Neuronal stem cell (in vitro differentiated cells): ENCODE measurements around the gene ADAMTS15.

Source experiments
- DNase-seq: peaks from one replicate; pipeline ENCODE4 v3.0.0-alpha.2; 2013; ENCODE audit warnings: low spot score
- H2AFZ ChIP-seq: one replicate; pipeline ENCODE4 v1.6.1; 2013; ENCODE audit warnings: mild to moderate bottlenecking, low read length, inconsistent platforms
- H2AK5ac ChIP-seq: 2 replicates; pipeline ENCODE4 v1.6.1; 2013; ENCODE audit warnings: low read depth, mild to moderate bottlenecking, inconsistent platforms, low read length, moderate library complexity, mixed read lengths
- H2BK120ac ChIP-seq: 2 replicates; pipeline ENCODE4 v1.6.1; 2013; ENCODE audit warnings: low read depth, mild to moderate bottlenecking, inconsistent platforms, low read length, moderate library complexity, mixed read lengths
- H2BK12ac ChIP-seq: one replicate; pipeline ENCODE4 v1.6.1; 2013; ENCODE audit warnings: low read length, inconsistent platforms
- H2BK15ac ChIP-seq: 2 replicates; pipeline ENCODE4 v1.6.1; 2013; ENCODE audit warnings: mild to moderate bottlenecking, low read length, inconsistent platforms, mixed read lengths
- H2BK5ac ChIP-seq: one replicate; pipeline ENCODE4 v1.6.1; 2013; ENCODE audit warnings: inconsistent platforms, mild to moderate bottlenecking, low read length, moderate library complexity
- H3K14ac ChIP-seq: one replicate; pipeline ENCODE4 v1.6.1; 2013; ENCODE audit warnings: low read length, inconsistent platforms
- H3K18ac ChIP-seq: 2 replicates; pipeline ENCODE4 v1.6.1; 2013; ENCODE audit warnings: low read length, inconsistent platforms
- H3K23ac ChIP-seq: 2 replicates; pipeline ENCODE4 v1.6.1; 2013; ENCODE audit warnings: low read depth, mild to moderate bottlenecking, mixed read lengths, low read length, inconsistent platforms; ENCODE audit not compliant: poor library complexity
- H3K27ac ChIP-seq: replicated peaks from 3 replicates; pipeline ENCODE4 v1.5.1; 2013; ENCODE audit warnings: low read length, inconsistent platforms
- H3K27me3 ChIP-seq, 3 experiments: 2 replicates each; pipeline ENCODE4 v1.6.1; 2013; ENCODE audit warnings: low read length in 3 of 3, mild to moderate bottlenecking in 2 of 3, inconsistent platforms in 1 of 3, low read depth in 1 of 3, mixed read lengths in 1 of 3, moderate library complexity in 1 of 3; ENCODE audit not compliant: control insufficient read depth in 3 of 3, insufficient read depth in 3 of 3
- H3K36me3 ChIP-seq, 2 donors: replicated peaks in 1 of 2; 2 replicates each; pipeline ENCODE4 v1.6.1; 2013; ENCODE audit warnings: low read length in 2 of 2; ENCODE audit not compliant: control insufficient read depth in 2 of 2, insufficient read depth in 2 of 2
- H3K4ac ChIP-seq: 2 replicates; pipeline ENCODE4 v1.6.1; 2013; ENCODE audit warnings: inconsistent platforms, mild to moderate bottlenecking, low read length, moderate library complexity
- H3K4me1 ChIP-seq, 2 donors: 1 replicate in 1 of 2; 2 replicates in 1 of 2; pipeline ENCODE4 v1.6.1; 2013; ENCODE audit warnings: low read length in 2 of 2, low read depth in 1 of 2; ENCODE audit not compliant: control insufficient read depth in 2 of 2, insufficient read depth in 1 of 2
- H3K4me2 ChIP-seq: one replicate; pipeline ENCODE4 v1.6.1; 2013; ENCODE audit warnings: mild to moderate bottlenecking, low read length, inconsistent platforms; ENCODE audit not compliant: insufficient read depth, poor library complexity, severe bottlenecking
- H3K4me3 ChIP-seq, 2 donors: 2 replicates each; pipeline ENCODE4 v1.5.1; 2013; ENCODE audit warnings: low read length in 2 of 2, mild to moderate bottlenecking in 2 of 2, inconsistent platforms in 1 of 2, moderate library complexity in 1 of 2
- H3K79me1 ChIP-seq: one replicate; pipeline ENCODE4 v1.6.1; 2013; ENCODE audit warnings: low read depth, mild to moderate bottlenecking, inconsistent platforms, low read length, moderate library complexity
- H3K9ac ChIP-seq: one replicate; pipeline ENCODE4 v1.6.1; 2013; ENCODE audit warnings: mild to moderate bottlenecking, low read depth, low read length, inconsistent platforms; ENCODE audit not compliant: poor library complexity
- H3K9me3 ChIP-seq, 2 donors: replicated peaks in 1 of 2; 2 replicates each; pipeline versions ENCODE3 to v1.6.1; 2013; ENCODE audit warnings: low read length in 2 of 2, mild to moderate bottlenecking in 2 of 2, inconsistent platforms in 1 of 2, low read depth in 1 of 2, mixed read lengths in 1 of 2, moderate library complexity in 1 of 2; ENCODE audit not compliant: control insufficient read depth in 2 of 2, insufficient read depth in 1 of 2
- H4K8ac ChIP-seq: one replicate; pipeline ENCODE4 v1.6.1; 2013; ENCODE audit warnings: low read depth, mild to moderate bottlenecking, inconsistent platforms, low read length, moderate library complexity
- H4K91ac ChIP-seq: one replicate; pipeline ENCODE4 v1.6.1; 2013; ENCODE audit warnings: low read length, low read depth, mild to moderate bottlenecking, inconsistent platforms; ENCODE audit not compliant: poor library complexity
- WGBS, 2 donors: extraction: QIAGEN DNeasy Blood & Tissue Kit; methylation state at CpG; one replicate each; pipeline ENCODE4 v1.1.7; 2013; ENCODE audit warnings: missing lambda C conversion rate in 2 of 2, mixed read lengths in 1 of 2; ENCODE audit not compliant: insufficient read length in 2 of 2, insufficient replicate concordance in 1 of 2; ENCODE audit errors: extremely low coverage in 2 of 2; 5-methylcytosine and 5-hydroxymethylcytosine counted together

Gene ADAMTS15

GRCh38 chr11:130510407-130511006 is 62.1 kb downstream of the ADAMTS15 start:
- Histone ChIP-seq H3K27me3 (peaks cover 0 to 5% (median 0%) of the 10 kb centered on the region in 3 experiments), H4K91ac (no peak overlapping the region), H2BK120ac (no peak overlapping the region), H4K8ac (no peak overlapping the region), H3K9ac (no peak overlapping the region), H3K27ac (no peak overlapping the region), H3K4me2 (no peak overlapping the region), H2AFZ (no peak overlapping the region), H3K79me1 (no peaks in the 10 kb centered on the region), H3K14ac (no peak overlapping the region), H3K36me3 (no peaks in the 10 kb centered on the region), H3K4me1 (peaks cover 3 to 5% of the 10 kb centered on the region in 2 donors), H2BK15ac (no peak overlapping the region), H3K9me3 (peaks cover 8 to 13% of the 10 kb centered on the region in 2 donors), H2AK5ac (no peak overlapping the region), H2BK12ac (no peak overlapping the region), H2BK5ac (no peak overlapping the region), H3K4me3 (no peak overlapping the region), H3K23ac (no peak overlapping the region), H3K18ac (no peak overlapping the region), H3K4ac (no peak overlapping the region)
- WGBS, 2 donors: no CpG with 5 or more reads among the region's 8 CpGs
- DNase-seq: no peak

- no peak overlapping the region for H2BK15ac ChIP-seq
- H3K4ac ChIP-seq: no peak overlapping the region
- peaks cover 8 to 13% of the 10 kb centered on the region in 2 donors for H3K9me3 ChIP-seq
- H4K8ac ChIP-seq: no peak overlapping the region
- peaks cover 0 to 11% (median 0%) of the 10 kb centered on the region in 3 experiments for H3K27me3 ChIP-seq
- H3K14ac ChIP-seq: no peak overlapping the region
- WGBS, 2 donors: no CpG with 5 or more reads among the region's 2 CpGs
- no peak overlapping the region for H3K18ac ChIP-seq
- no peak overlapping the region for H2BK5ac ChIP-seq
- no peak overlapping the region for H2AK5ac ChIP-seq
- no peak overlapping the region for H3K4me2 ChIP-seq
- H4K91ac ChIP-seq: no peak overlapping the region
- H2BK12ac ChIP-seq: no peak overlapping the region
- no peak for DNase-seq
- H3K4me3 ChIP-seq: no peak overlapping the region
- no peak overlapping the region for H3K23ac ChIP-seq
- H2BK120ac ChIP-seq: no peak overlapping the region
- no peaks in the 10 kb centered on the region for H3K36me3 ChIP-seq
- peaks cover 3 to 8% of the 10 kb centered on the region in 2 donors for H3K4me1 ChIP-seq
- H2AFZ ChIP-seq: no peak overlapping the region
- H3K9ac ChIP-seq: no peak overlapping the region
- H3K79me1 ChIP-seq: no peaks in the 10 kb centered on the region
- H3K27ac ChIP-seq: no peak overlapping the region
Observed at GRCh38 chr11:130511765-130512164, 63.3 kb downstream of the ADAMTS15 start.

- WGBS, 2 donors: no CpG with 5 or more reads among the region's 4 CpGs
- no peak overlapping the region for H3K18ac ChIP-seq
- DNase-seq: no peak
- H3K4me2 ChIP-seq: no peak overlapping the region
- H3K4me1 ChIP-seq: peaks cover 3 to 8% of the 10 kb centered on the region in 2 donors
- no peak overlapping the region for H3K4ac ChIP-seq
- H3K79me1 ChIP-seq: no peaks in the 10 kb centered on the region
- no peak overlapping the region for H3K9ac ChIP-seq
- no peak overlapping the region for H4K91ac ChIP-seq
- H2BK12ac ChIP-seq: no peak overlapping the region
- no peak overlapping the region for H3K4me3 ChIP-seq
- H2BK5ac ChIP-seq: no peak overlapping the region
- no peak overlapping the region for H4K8ac ChIP-seq
- no peak overlapping the region for H3K27ac ChIP-seq
- H2AFZ ChIP-seq: no peak overlapping the region
- H3K27me3 ChIP-seq: peaks cover 0 to 12% (median 0%) of the 10 kb centered on the region in 3 experiments
- H2BK15ac ChIP-seq: no peak overlapping the region
- H3K23ac ChIP-seq: no peak overlapping the region
- no peak overlapping the region for H2BK120ac ChIP-seq
- peaks cover 3 to 5% of the 10 kb centered on the region in 2 donors for H3K9me3 ChIP-seq
- no peak overlapping the region for H3K14ac ChIP-seq
- H3K36me3 ChIP-seq: no peaks in the 10 kb centered on the region
- no peak overlapping the region for H2AK5ac ChIP-seq
Observed at GRCh38 chr11:130512662-130513061, 64.2 kb downstream of the ADAMTS15 start.

- Histone ChIP-seq H3K36me3 (no peaks in the 10 kb centered on the region), H4K8ac (no peak overlapping the region), H3K27ac (no peak overlapping the region), H4K91ac (no peak overlapping the region), H3K27me3 (peaks cover 0 to 12% (median 0%) of the 10 kb centered on the region in 3 experiments), H3K18ac (no peak overlapping the region), H2BK120ac (no peak overlapping the region), H2BK5ac (no peak overlapping the region), H2BK15ac (no peak overlapping the region), H3K14ac (no peak overlapping the region), H3K4me1 (peaks cover 3 to 8% of the 10 kb centered on the region in 2 donors), H2BK12ac (no peak overlapping the region), H3K4me2 (no peak overlapping the region), H3K4me3 (no peak overlapping the region), H2AFZ (no peak overlapping the region), H3K23ac (no peak overlapping the region), H3K9me3 (peaks cover 0 to 2% of the 10 kb centered on the region in 2 donors), H3K79me1 (no peaks in the 10 kb centered on the region), H3K9ac (no peak overlapping the region), H3K4ac (no peak overlapping the region), H2AK5ac (no peak overlapping the region)
- no CpG with 5 or more reads among the region's 4 CpGs for whole genome bisulfite sequencing, 2 donors
- no peak for DNase-seq
Observed at GRCh38 chr11:130513132-130513531, 64.7 kb downstream of the ADAMTS15 start.
